HG03095 (cell line): ENCODE data around the gene BANF2.

Experiments used
- ATAC-seq: cut with Tn5 transposase; IDR thresholded peaks from one replicate; pipeline ENCODE4 v1.9.1; 2021; ENCODE audit warnings: moderate library complexity; ENCODE audit not compliant: unreplicated experiment

Gene BANF2

GRCh38 chr20:17732907-17733521 lies 33.2 kb downstream of the BANF2 start:
- ATAC-seq: no peak

GRCh38 chr20:17733767-17734304 lies 34.1 kb downstream of the BANF2 start:
- ATAC-seq: no peak

GRCh38 chr20:17734374-17734773 lies 34.6 kb downstream of the BANF2 start:
- ATAC-seq: no peak

GRCh38 chr20:17735206-17735804 lies 35.5 kb downstream of the BANF2 start:
- no peak for ATAC-seq

- ATAC-seq: no peak
Measured at GRCh38 chr20:17735959-17736621, 36.3 kb downstream of the BANF2 start.

GRCh38 chr20:17738154-17738553 lies 38.4 kb downstream of the BANF2 start:
- ATAC-seq: no peak

- ATAC-seq: no peak
Measured at GRCh38 chr20:17741220-17741619, 41.5 kb downstream of the BANF2 start.

- ATAC-seq: no peak
Measured at GRCh38 chr20:17742731-17743130, 43.0 kb downstream of the BANF2 start.

- no peak for ATAC-seq
Measured at GRCh38 chr20:17743677-17744076, 43.9 kb downstream of the BANF2 start.

- no peak for ATAC-seq
Measured at GRCh38 chr20:17747431-17747846, 47.7 kb downstream of the BANF2 start.

- ATAC-seq: no peak
Measured at GRCh38 chr20:17748279-17748678, 48.5 kb downstream of the BANF2 start.

GRCh38 chr20:17749626-17749977 lies 49.8 kb downstream of the BANF2 start:
- ATAC-seq: no peak

GRCh38 chr20:17749978-17750721 lies 50.4 kb downstream of the BANF2 start:
- ATAC-seq: no peak

GRCh38 chr20:17750722-17751045 lies 50.9 kb downstream of the BANF2 start:
- ATAC-seq: no peak

- no peak for ATAC-seq
Measured at GRCh38 chr20:17751640-17752039, 51.9 kb downstream of the BANF2 start.

- no peak for ATAC-seq
Measured at GRCh38 chr20:17752459-17752858, 52.7 kb downstream of the BANF2 start.

- no peak for ATAC-seq
Measured at GRCh38 chr20:17753516-17753915, 53.8 kb downstream of the BANF2 start.

- ATAC-seq: no peak
Measured at GRCh38 chr20:17756529-17756928, 56.8 kb downstream of the BANF2 start.

- no peak for ATAC-seq
Measured at GRCh38 chr20:17757496-17757895, 57.7 kb downstream of the BANF2 start.

GRCh38 chr20:17758010-17758409 lies 58.2 kb downstream of the BANF2 start:
- ATAC-seq: no peak

GRCh38 chr20:17758512-17758911 lies 58.7 kb downstream of the BANF2 start:
- no peak for ATAC-seq

GRCh38 chr20:17759449-17759848 lies 59.7 kb downstream of the BANF2 start:
- no peak for ATAC-seq
